ENCODE data around the gene SECISBP2. TPM values are rescaled to one million over a fixed set of nuclear protein-coding genes. Genes with fewer than 3 reads are reported as not detected.

Gene SECISBP2
- total and polyA plus RNA-seq, 2 of the 13 experiments (the other 11 are each of a cell fraction or from before 2014, with no cell fraction given) = 32.4 to 38.0 TPM

GRCh38 chr9:89318123-89319014, at the start of gene SECISBP2 (continued):
- TF ChIP-seq TBP (CRISPR knock-in tag; IDR thresholded peaks at IDR 0.05) = no peak
- peak; percentile 65 for TF ChIP-seq TBL1XR1 (IDR thresholded peaks at IDR 0.05; ENCODE audit: borderline replicate concordance, low read length, partially characterized antibody)
- TF ChIP-seq RXRB (CRISPR knock-in tag; IDR thresholded peaks at IDR 0.05; ENCODE audit: borderline replicate concordance) = peak; percentile 43; the same call in 1 of the 2 replicates
- TF ChIP-seq RBAK (CRISPR knock-in tag; IDR thresholded peaks at IDR 0.05) = no peak
- TF ChIP-seq ZNF713 (CRISPR knock-in tag; IDR thresholded peaks at IDR 0.05) = no peak
- peak; percentile 62; the same call in 1 of the 2 replicates for TF ChIP-seq NCOR1 (IDR thresholded peaks at IDR 0.05; ENCODE audit: borderline replicate concordance, low read length)
- no peak for TF ChIP-seq LCORL (IDR thresholded peaks at IDR 0.05)
- peak; percentile 76 for TF ChIP-seq LCORL (CRISPR knock-in tag; IDR thresholded peaks at IDR 0.05)
- peak; percentile 47 to 76; a peak in 2 of 4 replicates for TF ChIP-seq HMGXB4 (CRISPR knock-in tag; IDR thresholded peaks at IDR 0.05; ENCODE audit: borderline replicate concordance in 1 of 2, low read depth in 1 of 2)
- TF ChIP-seq ZHX2 (IDR thresholded peaks at IDR 0.05; ENCODE audit: low read depth) = peak; percentile 94
- TF ChIP-seq ZHX2 (CRISPR knock-in tag; IDR thresholded peaks at IDR 0.05; ENCODE audit: borderline replicate concordance) = no peak
- TF ChIP-seq ZNF296 (CRISPR knock-in tag; conservative IDR thresholded peaks at IDR 0.05) = no peak
- TF ChIP-seq CENPT (CRISPR knock-in tag; IDR thresholded peaks at IDR 0.05; ENCODE audit: low read depth) = 0 out of 2 replicates have a peak, but pooled peaks have one; percentile 38
- peak; percentile 94 for TF ChIP-seq POLR2AphosphoS2 (IDR thresholded peaks at IDR 0.05; ENCODE audit: low read depth, low read length)
- TF ChIP-seq SP4 (CRISPR knock-in tag; IDR thresholded peaks at IDR 0.05) = peak; percentile 80
- TF ChIP-seq NFAT5 (CRISPR knock-in tag; IDR thresholded peaks at IDR 0.05) = peak; percentile 74
